ENCODE results near the gene AAK1. TPM values are rescaled to one million over a fixed set of nuclear protein-coding genes. Genes with fewer than 3 reads are reported as not detected.

AAK1 gene
- total and polyA plus RNA-seq, 10 of the 15 experiments (the other 5 are each of a cell fraction or from before 2014, with no cell fraction given), result 2.9 to 41.4 (median 17.5) TPM

DNA sequence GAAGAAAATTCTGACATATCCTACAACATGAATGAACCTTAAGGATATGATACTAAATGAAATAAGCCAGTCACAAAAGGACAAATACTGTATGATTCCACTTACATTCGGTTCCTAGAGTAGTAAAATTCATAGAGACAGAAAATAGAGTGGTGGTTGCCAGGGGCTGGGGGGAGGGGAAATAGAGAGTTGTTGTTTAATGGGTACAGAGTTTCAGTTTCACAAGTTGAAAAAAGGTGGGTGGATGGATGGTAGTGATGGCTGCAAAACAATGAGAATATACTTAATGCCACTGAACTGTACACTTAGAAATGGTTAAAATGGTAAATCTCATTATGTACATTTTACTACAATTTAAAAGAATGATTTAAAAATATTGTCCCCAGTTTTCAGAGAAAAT, 153.1 kb downstream of the AAK1 start:
- Histone ChIP-seq H3K79me2 (ENCODE audit: control insufficient read depth, insufficient read depth, low read length) (no peaks in the 10 kb centered on the region), H4K20me1 (ENCODE audit: control insufficient read depth, insufficient read depth) (no peaks in the 10 kb centered on the region), H3K36me3 (ENCODE audit: control insufficient read depth in 2 of 2, insufficient read depth in 2 of 2, low read length in 1 of 2) (peaks cover 0 to 8% of the 10 kb centered on the region in 2 experiments; a peak in 1 of 4 replicates), H3K9ac (ENCODE audit: control insufficient read depth, insufficient read depth, low read length) (no peak overlapping the region), H3K9me3 (replicated peaks; ENCODE audit: control insufficient read depth, insufficient read depth, low read length) (no peaks in the 10 kb centered on the region), H3K27me3 (replicated peaks in 1 of 2; ENCODE audit: control insufficient read depth in 2 of 2, insufficient read depth in 2 of 2, low read length in 1 of 2) (no peaks in the 10 kb centered on the region), H3K4me3 (no peak overlapping the region), H3K4me1 (ENCODE audit: control insufficient read depth, insufficient read depth, low read length) (peaks cover 3% of the 10 kb centered on the region; the same call in 1 of the 2 replicates), H3K27ac (ENCODE audit: control insufficient read depth, insufficient read depth) (no peak overlapping the region), H2AFZ (ENCODE audit: control insufficient read depth, low read depth, low read length) (no peak overlapping the region), H3K4me2 (ENCODE audit: control insufficient read depth, insufficient read depth) (no peak overlapping the region; the same call in 1 of the 2 replicates)
- ATAC-seq (peak; percentile 85), FAIRE-seq (no peak), DNase-seq (ENCODE audit: low read depth, low spot score) (no peak)
- SMC1A ChIA-PET (ENCODE audit: uncharacterized antibody, unreplicated experiment), result interaction anchor here (1.6 to 2.5 kb wide), 2 partner anchors 10 to 37 kb away, joined by 3 to 5 read pairs; no protein-coding TSS in a partner anchor
- RAD21 ChIA-PET (ENCODE audit: unreplicated experiment), result interaction anchor here (1.0 to 1.2 kb wide), 2 partner anchors 10 to 114 kb away, joined by 3 read pairs; no protein-coding TSS in a partner anchor
- POLR2A ChIA-PET, result no interaction called here
- TF ChIP-seq NKRF (conservative IDR thresholded peaks at IDR 0.05) (no peak), NFIC (IDR thresholded peaks at IDR 0.05; ENCODE audit: low read depth, low read length) (no peak), MTA2 (IDR thresholded peaks at IDR 0.05; ENCODE audit: low read depth) (peak; percentile 35; the same call in 1 of the 2 replicates), IKZF2 (IDR thresholded peaks at IDR 0.05) (peak in 1 of 2 experiments; percentile 13; a peak in 1 of 4 replicates), MEF2B (IDR thresholded peaks at IDR 0.05; ENCODE audit: partially characterized antibody, poor library complexity, severe bottlenecking) (no peak), TBL1XR1 (IDR thresholded peaks at IDR 0.05; ENCODE audit: low read depth, low read length) (no peak)
- no TSS peak for BruUV-seq (replicated peaks)
- CTCF ChIA-PET, result interaction anchor here (1.5 kb wide), 1 partner anchor 10 kb away, joined by 3 read pairs; no protein-coding TSS in a partner anchor
- in situ Hi-C loops (cut with MboI) (no loop called here), intact Hi-C loops (cut with micrococcal nuclease; ENCODE audit: unreplicated experiment) (no loop called here)
- 5% methylated on average over 1 of the region's 1 CpG for WGBS (ENCODE audit: insufficient coverage, insufficient replicate concordance, low lambda C conversion rate, missing lambda C conversion rate)

Measured in GM12878 (cell line).